Activated T-cell treated with anti-CD3 and anti-CD28 coated beads, Interleukin-2, amount 50 U/mL, for 4 hours (primary cell): ENCODE results near the gene TMEM202. TPM values are rescaled to one million over a fixed set of nuclear protein-coding genes. Genes with fewer than 3 reads are reported as not detected.
"Not testable (repeated sequence)": the region's sequence is repeated elsewhere in the genome, so short reads cannot be mapped to it uniquely, and the experiment has no call there.

Experiments
- ATAC-seq, 2 donors: fragments of 200-7000 bp; cut with Tn5 transposase; one replicate each; pipeline ENCODE4 v1.10.0; 2021
- DNase-seq: peaks from one replicate; pipeline ENCODE4 v3.0.0-alpha.2; 2020
- H3K27me3 Mint-ChIP-seq: one replicate; pipeline ENCODE4 v1.8.0; 2021; ENCODE audit warnings: low read depth, mixed read lengths
- H3K36me3 Mint-ChIP-seq: one replicate; pipeline ENCODE4 v1.8.0; 2022; ENCODE audit warnings: mixed read lengths; ENCODE audit not compliant: insufficient read depth
- H3K4me1 Mint-ChIP-seq: one replicate; pipeline ENCODE4 v1.8.0; 2021; ENCODE audit warnings: low read depth, mixed read lengths
- H3K4me3 Mint-ChIP-seq: one replicate; pipeline ENCODE4 v1.8.0; 2021; ENCODE audit warnings: mild to moderate bottlenecking, moderate library complexity, mixed read lengths
- H3K9me3 Mint-ChIP-seq: one replicate; pipeline ENCODE4 v1.8.0; 2021; ENCODE audit warnings: mixed read lengths
- total RNA-seq, 3 donors: library from RNA; stranded (reverse); gene quantifications; one replicate each; pipeline ENCODE4 v1.2.1, GENCODE V29; 2021

Gene TMEM202
- total RNA-seq, 3 donors from 2014 or later = not detected

GRCh38 chr15:72379106-72379505 lies 19.0 kb upstream of the TMEM202 start:
- H3K36me3 Mint-ChIP-seq, H3K9me3 Mint-ChIP-seq, ATAC-seq, H3K27me3 Mint-ChIP-seq, DNase-seq, H3K4me3 Mint-ChIP-seq: not testable (repeated sequence)
- peaks cover 33% of the 10 kb centered on the region for H3K4me1 Mint-ChIP-seq

DNA sequence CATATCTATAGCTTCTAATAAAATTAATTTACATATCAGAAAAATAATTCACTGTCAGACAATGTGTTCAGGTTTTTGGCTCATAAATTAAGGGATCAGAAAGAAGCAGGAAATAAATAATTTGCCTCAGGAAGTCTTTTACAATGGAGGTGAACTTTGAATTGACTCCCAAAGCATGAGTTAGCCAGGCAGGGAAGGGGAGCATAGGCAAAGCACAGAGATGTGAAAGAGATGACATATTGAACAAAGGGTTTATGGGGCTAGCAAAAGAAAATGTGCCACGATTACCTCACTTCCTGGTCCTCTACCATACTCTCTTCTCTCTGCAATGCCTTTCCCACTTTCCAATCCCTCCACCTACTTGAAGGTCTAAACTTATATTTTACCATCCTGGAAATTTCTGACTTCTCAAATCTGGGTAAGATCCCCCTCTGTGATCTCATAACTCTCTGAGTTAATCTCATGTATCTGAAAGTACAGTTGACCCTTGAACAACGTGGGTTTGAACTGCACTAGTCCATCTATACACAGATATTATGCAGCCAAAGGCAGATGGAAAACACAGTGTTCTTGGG lies 18.2 kb upstream of the TMEM202 start:
- DNase-seq = no peak
- Mint-ChIP-seq H3K4me1 (peaks cover 25% of the 10 kb centered on the region), H3K36me3 (no peaks in the 10 kb centered on the region), H3K4me3 (no peak overlapping the region), H3K9me3 (no peaks in the 10 kb centered on the region), H3K27me3 (peaks cover 5% of the 10 kb centered on the region)
- ATAC-seq = no peak

- Mint-ChIP-seq H3K9me3 (no peaks in the 10 kb centered on the region), H3K4me3 (no peak overlapping the region), H3K27me3 (peaks cover 5% of the 10 kb centered on the region), H3K36me3 (no peaks in the 10 kb centered on the region), H3K4me1 (peaks cover 17% of the 10 kb centered on the region)
- DNase-seq (no peak), ATAC-seq (no peak)
These were observed 17.4 kb upstream of the TMEM202 start for GRCh38 chr15:72380743-72381142.

- Mint-ChIP-seq H3K4me1 (peaks cover 7% of the 10 kb centered on the region), H3K27me3 (peaks cover 5% of the 10 kb centered on the region), H3K4me3 (no peak overlapping the region), H3K9me3 (no peaks in the 10 kb centered on the region), H3K36me3 (no peaks in the 10 kb centered on the region)
- no peak for ATAC-seq
- no peak for DNase-seq
These were observed 16.0 kb upstream of the TMEM202 start for GRCh38 chr15:72382146-72382545.

GRCh38 chr15:72387741-72388140 lies 10.4 kb upstream of the TMEM202 start:
- Mint-ChIP-seq H3K4me1 (no peaks in the 10 kb centered on the region), H3K36me3 (no peaks in the 10 kb centered on the region), H3K27me3 (peaks cover 9% of the 10 kb centered on the region), H3K9me3 (no peaks in the 10 kb centered on the region), H3K4me3 (no peak overlapping the region)
- DNase-seq (no peak), ATAC-seq (no peak)

DNA sequence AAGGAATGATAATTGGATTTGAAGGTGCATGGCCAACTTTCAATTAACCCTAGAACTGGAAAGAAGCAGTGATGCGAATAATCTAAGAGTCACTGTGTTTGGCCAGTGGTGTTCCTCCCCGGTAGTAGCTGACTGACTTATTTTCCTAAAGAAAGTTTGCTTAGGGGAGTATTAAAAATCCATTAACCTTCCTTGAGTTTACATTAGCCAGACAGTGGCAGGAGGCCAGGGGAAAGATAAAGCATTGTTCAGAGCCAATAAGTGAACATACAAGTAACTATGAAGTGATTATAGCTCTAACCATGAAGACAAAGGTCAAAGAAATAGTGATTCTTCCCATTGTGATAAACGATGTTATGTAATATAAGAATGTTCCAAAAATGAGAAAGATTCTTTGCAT lies 8.9 kb upstream of the TMEM202 start:
- no peak overlapping the region for H3K4me3 Mint-ChIP-seq
- H3K9me3 Mint-ChIP-seq = no peaks in the 10 kb centered on the region
- H3K36me3 Mint-ChIP-seq = no peaks in the 10 kb centered on the region
- ATAC-seq (no peak), DNase-seq (no peak)
- peaks cover 7% of the 10 kb centered on the region for H3K27me3 Mint-ChIP-seq
- no peaks in the 10 kb centered on the region for H3K4me1 Mint-ChIP-seq

DNA sequence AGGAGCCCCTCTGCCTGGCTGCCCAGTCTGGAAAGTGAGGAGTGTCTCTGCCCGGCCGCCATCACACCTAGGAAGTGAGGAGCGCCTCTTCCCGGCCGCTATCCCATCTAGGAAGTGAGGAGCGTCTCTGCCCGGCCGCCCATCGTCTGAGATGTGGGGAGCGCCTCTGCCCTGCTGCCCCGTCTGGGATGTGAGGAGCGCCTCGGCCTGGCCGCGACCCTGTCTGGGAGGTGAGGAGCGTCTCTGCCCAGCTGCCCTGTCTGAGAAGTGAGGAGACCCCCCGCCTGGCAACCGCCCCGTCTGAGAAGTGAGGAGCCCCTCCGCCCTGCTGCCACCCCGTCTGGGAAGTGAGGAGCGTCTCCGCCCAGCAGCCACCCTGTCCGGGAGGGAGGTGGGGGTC lies 1.8 kb upstream of the TMEM202 start:
- not testable (repeated sequence) for ATAC-seq

DNA sequence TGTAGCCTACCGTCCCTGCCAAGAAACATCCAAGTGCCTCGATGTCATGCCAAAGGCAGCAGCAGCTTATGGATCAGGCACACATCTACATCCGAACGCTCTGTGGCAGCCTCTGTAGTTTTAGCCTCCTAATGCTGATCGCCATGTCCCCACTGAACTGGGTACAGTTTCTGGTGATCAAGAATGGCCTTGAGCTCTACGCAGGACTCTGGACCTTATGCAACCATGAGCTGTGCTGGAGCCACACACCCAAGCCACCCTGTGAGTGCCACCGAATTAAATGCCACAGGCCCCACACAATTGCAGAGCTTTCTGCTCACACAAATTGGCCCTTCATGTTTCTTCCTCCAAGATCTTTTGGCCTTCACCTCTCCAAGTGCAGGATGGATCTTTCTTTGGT lies 543 bp downstream of the TMEM202 start:
- Mint-ChIP-seq H3K36me3 (no peaks in the 10 kb centered on the region), H3K4me3 (no peak overlapping the region), H3K4me1 (no peaks in the 10 kb centered on the region), H3K9me3 (no peaks in the 10 kb centered on the region), H3K27me3 (peaks cover 12% of the 10 kb centered on the region)
- ATAC-seq (no peak), DNase-seq (no peak)

More for the DNA sequence above, 1.8 kb upstream of the TMEM202 start:
- not testable (repeated sequence) for H3K27me3 Mint-ChIP-seq, H3K4me3 Mint-ChIP-seq, H3K36me3 Mint-ChIP-seq, H3K4me1 Mint-ChIP-seq, H3K9me3 Mint-ChIP-seq, DNase-seq

GRCh38 chr15:72402726-72403125 lies 4.6 kb downstream of the TMEM202 start:
- ATAC-seq (no peak), DNase-seq (no peak)
- Mint-ChIP-seq H3K36me3 (no peaks in the 10 kb centered on the region), H3K4me3 (no peak overlapping the region), H3K27me3 (peaks cover 27% of the 10 kb centered on the region), H3K9me3 (no peaks in the 10 kb centered on the region), H3K4me1 (no peaks in the 10 kb centered on the region)

DNA sequence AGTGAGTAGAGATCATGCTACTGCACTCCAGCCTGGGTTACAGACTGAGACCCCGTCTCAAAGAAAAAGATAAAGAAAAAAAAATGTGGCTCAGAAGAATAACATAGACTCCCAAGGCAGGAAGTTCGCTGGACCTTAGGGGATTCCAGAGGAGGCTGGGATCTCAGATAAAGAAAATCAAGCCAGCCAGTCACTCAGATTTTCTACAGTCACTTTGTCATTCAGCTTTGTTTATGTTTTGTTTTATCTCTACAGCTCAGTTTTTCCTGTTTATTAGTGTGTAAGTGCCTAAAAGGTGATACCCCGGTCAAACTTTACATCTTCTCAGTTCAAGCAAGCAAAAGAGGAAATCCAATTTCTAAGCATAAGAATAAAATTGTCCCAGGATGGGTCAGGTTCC lies 6.3 kb downstream of the TMEM202 start:
- H3K9me3 Mint-ChIP-seq = no peaks in the 10 kb centered on the region
- DNase-seq = no peak

DNA sequence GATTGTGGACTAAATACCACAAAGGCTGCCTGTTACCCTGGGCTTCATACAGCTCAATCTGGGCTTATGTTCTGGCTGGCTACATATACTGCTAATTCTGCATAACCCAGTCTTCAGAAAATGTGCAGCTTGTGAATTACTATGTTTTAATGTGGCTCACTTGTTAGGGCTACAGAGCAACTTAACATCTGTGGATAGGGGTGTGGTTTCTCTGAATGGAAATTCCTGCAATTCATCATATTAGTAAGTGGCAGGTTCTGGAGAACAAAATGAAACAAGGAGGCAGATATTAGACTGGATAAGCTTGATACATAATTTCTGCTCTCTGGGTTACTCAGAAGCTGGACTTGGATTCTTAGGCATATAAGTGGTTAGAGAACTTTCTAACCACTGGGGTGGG lies 6.7 kb downstream of the TMEM202 start:
- no peaks in the 10 kb centered on the region for H3K4me1 Mint-ChIP-seq
- ATAC-seq (no peak), DNase-seq (no peak)
- H3K9me3 Mint-ChIP-seq = no peaks in the 10 kb centered on the region
- H3K27me3 Mint-ChIP-seq = peaks cover 32% of the 10 kb centered on the region
- H3K4me3 Mint-ChIP-seq = no peak overlapping the region
- H3K36me3 Mint-ChIP-seq = no peaks in the 10 kb centered on the region

More for the DNA sequence above, 6.3 kb downstream of the TMEM202 start:
- ATAC-seq = no peak
- Mint-ChIP-seq H3K36me3 (no peaks in the 10 kb centered on the region), H3K4me3 (no peak overlapping the region), H3K4me1 (no peaks in the 10 kb centered on the region), H3K27me3 (peaks cover 29% of the 10 kb centered on the region)

GRCh38 chr15:72406936-72407335 lies 8.8 kb downstream of the TMEM202 start:
- ATAC-seq (no peak), DNase-seq (no peak)
- no peaks in the 10 kb centered on the region for H3K4me1 Mint-ChIP-seq
- H3K27me3 Mint-ChIP-seq = peaks cover 41% of the 10 kb centered on the region
- H3K9me3 Mint-ChIP-seq = no peaks in the 10 kb centered on the region
- no peak overlapping the region for H3K4me3 Mint-ChIP-seq
- H3K36me3 Mint-ChIP-seq = no peaks in the 10 kb centered on the region

GRCh38 chr15:72411111-72411510 lies 13.0 kb downstream of the TMEM202 start:
- H3K36me3 Mint-ChIP-seq = no peaks in the 10 kb centered on the region
- no peak for DNase-seq
- ATAC-seq = no peak
- H3K4me1 Mint-ChIP-seq = no peaks in the 10 kb centered on the region
- no peak overlapping the region for H3K4me3 Mint-ChIP-seq
- H3K9me3 Mint-ChIP-seq = no peaks in the 10 kb centered on the region
- H3K27me3 Mint-ChIP-seq = peaks cover 25% of the 10 kb centered on the region

DNA sequence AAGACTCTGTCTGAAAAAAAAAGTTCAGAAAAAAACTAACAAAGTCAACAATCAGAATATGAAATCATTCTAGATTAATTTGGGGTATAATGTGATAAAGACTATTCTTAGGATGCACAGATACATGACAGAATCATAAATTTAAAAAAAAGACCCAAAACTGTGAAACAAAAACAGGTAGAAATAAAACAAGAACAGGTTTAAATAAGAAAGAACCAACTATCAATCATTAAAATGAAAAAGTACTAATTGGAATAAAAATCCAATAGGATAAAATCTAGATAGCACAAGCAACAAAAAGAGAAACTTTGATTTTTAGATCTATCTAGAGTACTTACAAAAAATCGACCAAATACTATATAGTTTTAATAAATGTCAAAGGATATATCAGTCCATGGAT lies 13.4 kb downstream of the TMEM202 start:
- DNase-seq = no peak
- H3K27me3 Mint-ChIP-seq = peaks cover 23% of the 10 kb centered on the region
- H3K36me3 Mint-ChIP-seq = no peaks in the 10 kb centered on the region
- H3K4me1 Mint-ChIP-seq = no peaks in the 10 kb centered on the region
- H3K9me3 Mint-ChIP-seq = no peaks in the 10 kb centered on the region
- H3K4me3 Mint-ChIP-seq = no peak overlapping the region
- ATAC-seq = no peak

DNA sequence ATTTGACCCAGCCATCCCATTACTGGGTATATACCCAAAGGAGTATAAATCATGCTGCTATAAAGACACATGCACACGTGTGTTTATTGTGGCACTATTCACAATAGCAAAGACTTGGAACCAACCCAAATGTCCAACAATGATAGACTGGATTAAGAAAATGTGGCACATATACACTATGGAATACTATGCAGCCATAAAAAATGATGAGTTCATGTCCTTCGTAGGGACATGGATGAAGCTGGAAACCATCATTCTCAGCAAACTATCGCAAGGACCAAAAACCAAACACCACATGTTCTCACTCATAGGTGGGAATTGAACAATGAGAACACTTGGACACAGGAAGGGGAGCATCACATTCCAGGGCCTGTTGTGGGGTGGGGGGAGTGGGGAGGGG lies 15.2 kb downstream of the TMEM202 start:
- H3K9me3 Mint-ChIP-seq, DNase-seq, H3K4me1 Mint-ChIP-seq, H3K4me3 Mint-ChIP-seq, ATAC-seq, H3K36me3 Mint-ChIP-seq: not testable (repeated sequence)
- peaks cover 19% of the 10 kb centered on the region for H3K27me3 Mint-ChIP-seq

DNA sequence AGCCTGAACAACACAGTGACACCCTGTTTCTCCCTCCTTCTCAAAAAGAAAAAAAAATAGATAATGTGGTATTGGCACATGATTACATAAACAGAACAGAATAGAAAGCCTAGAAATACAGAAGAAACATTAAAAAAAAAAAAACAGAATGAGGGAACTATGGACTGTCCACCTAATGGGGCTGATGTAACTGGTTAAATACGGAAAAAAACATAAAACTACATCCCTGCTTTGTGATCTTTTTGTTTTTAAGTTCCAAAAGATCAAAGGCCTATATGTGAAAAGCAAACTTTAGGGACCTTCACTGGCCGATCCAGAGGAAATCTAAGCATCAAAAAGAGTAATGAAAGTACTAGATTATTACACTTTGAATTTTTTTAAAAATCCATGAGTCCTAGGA lies 17.2 kb downstream of the TMEM202 start:
- DNase-seq = no peak

More for the DNA sequence above, 17.2 kb downstream of the TMEM202 start:
- H3K4me1 Mint-ChIP-seq = no peaks in the 10 kb centered on the region
- H3K9me3 Mint-ChIP-seq = no peaks in the 10 kb centered on the region
- ATAC-seq = no peak
- peaks cover 10% of the 10 kb centered on the region for H3K27me3 Mint-ChIP-seq
- H3K36me3 Mint-ChIP-seq = no peaks in the 10 kb centered on the region
- no peak overlapping the region for H3K4me3 Mint-ChIP-seq
